Neural progenitor cell (in vitro differentiated cells): ENCODE data around the gene PRUNE1. TPM values are rescaled to one million over a fixed set of nuclear protein-coding genes. Genes with fewer than 3 reads are reported as not detected.

Experiments
- DNase-seq: peaks from one replicate; pipeline ENCODE4 v3.0.0-alpha.2; 2016; ENCODE audit warnings: low spot score
- H2AFZ ChIP-seq: fragments of 200-600 bp; sonication (generic); replicated peaks from 2 replicates; pipeline ENCODE4 v1.6.1; 2016; ENCODE audit warnings: antibody characterized with exemption
- H3F3A ChIP-seq: fragments of 200-600 bp; sonication (generic); 2 replicates; pipeline ENCODE4 v1.6.1; 2016; ENCODE audit warnings: antibody characterized with exemption, low read depth
- H3K27ac ChIP-seq: fragments of 200-600 bp; sonication (generic); 2 replicates; pipeline ENCODE4 v1.5.1; 2016; ENCODE audit warnings: mild to moderate bottlenecking
- H3K27me3 ChIP-seq: fragments of 200-600 bp; sonication (generic); 2 replicates; pipeline ENCODE4 v1.6.1; 2016; ENCODE audit warnings: mild to moderate bottlenecking, moderate library complexity
- H3K36me3 ChIP-seq: fragments of 200-600 bp; sonication (generic); 2 replicates; pipeline ENCODE4 v1.5.1; 2016
- H3K4me1 ChIP-seq: fragments of 200-600 bp; sonication (generic); 2 replicates; pipeline ENCODE4 v1.6.1; 2016; ENCODE audit warnings: mixed run types
- H3K4me2 ChIP-seq: fragments of 200-600 bp; sonication (generic); 2 replicates; pipeline ENCODE4 v1.6.1; 2016
- H3K4me3 ChIP-seq: fragments of 200-600 bp; sonication (generic); 2 replicates; pipeline ENCODE4 v1.5.1; 2016
- H3K79me2 ChIP-seq: fragments of 200-600 bp; sonication (generic); 2 replicates; pipeline ENCODE4 v1.6.1; 2016; ENCODE audit warnings: low read depth
- H3K9ac ChIP-seq: fragments of 200-600 bp; sonication (generic); 2 replicates; pipeline ENCODE4 v1.6.1; 2016
- H3K9me3 ChIP-seq: fragments of 200-600 bp; sonication (generic); 2 replicates; pipeline ENCODE4 v1.5.1; 2016; ENCODE audit warnings: low read depth
- H4K20me1 ChIP-seq: fragments of 200-600 bp; sonication (generic); 2 replicates; pipeline ENCODE4 v1.6.1; 2016; ENCODE audit warnings: low read depth
- H3K27ac Mint-ChIP-seq: 3 replicates; pipeline ENCODE4 v1.8.0; 2021; ENCODE audit warnings: mixed read lengths
- H3K27me3 Mint-ChIP-seq: 2 replicates; pipeline ENCODE4 v1.8.0; 2022; ENCODE audit warnings: low read depth, mild to moderate bottlenecking, inconsistent platforms, moderate library complexity, mixed read lengths; ENCODE audit not compliant: insufficient read depth
- H3K36me3 Mint-ChIP-seq: 3 replicates; pipeline ENCODE4 v1.8.0; 2021; ENCODE audit warnings: mixed read lengths
- H3K4me1 Mint-ChIP-seq: 3 replicates; pipeline ENCODE4 v1.8.0; 2021; ENCODE audit warnings: mixed read lengths
- H3K4me3 Mint-ChIP-seq: 3 replicates; pipeline ENCODE4 v1.8.0; 2021; ENCODE audit warnings: mild to moderate bottlenecking, moderate library complexity, mixed read lengths
- H3K9me3 Mint-ChIP-seq: 3 replicates; pipeline ENCODE4 v1.8.0; 2020; ENCODE audit warnings: mixed read lengths
- EZH2 ChIP-seq: fragments of 200-600 bp; sonication (generic); IDR thresholded peaks from 2 replicates; pipeline ENCODE4 v1.6.1; 2017; ENCODE audit warnings: antibody characterized with exemption, mild to moderate bottlenecking, moderate library complexity
- EZH2phosphoT487 ChIP-seq: fragments of 200-600 bp; sonication (generic); IDR thresholded peaks from 2 replicates; pipeline ENCODE4 v1.6.1; 2017; ENCODE audit warnings: antibody characterized with exemption
- total RNA-seq: library from RNA; depleted of rRNA; stranded (reverse); fragments of >200 nt; gene quantifications from 2 replicates; pipeline ENCODE4 v1.2.3, GENCODE V29; 2015; ENCODE audit warnings: low replicate concordance
- TF ChIP-seq, protein P1 (sequence below): fragments of 200-600 bp; sonication (generic); IDR thresholded peaks from 2 replicates; pipeline ENCODE4 v1.5.1; 2017; ENCODE audit warnings: antibody characterized with exemption, mild to moderate bottlenecking

The PRUNE1 gene
- total RNA-seq, 1 donor from 2014 or later: 27.0 TPM

DNA sequence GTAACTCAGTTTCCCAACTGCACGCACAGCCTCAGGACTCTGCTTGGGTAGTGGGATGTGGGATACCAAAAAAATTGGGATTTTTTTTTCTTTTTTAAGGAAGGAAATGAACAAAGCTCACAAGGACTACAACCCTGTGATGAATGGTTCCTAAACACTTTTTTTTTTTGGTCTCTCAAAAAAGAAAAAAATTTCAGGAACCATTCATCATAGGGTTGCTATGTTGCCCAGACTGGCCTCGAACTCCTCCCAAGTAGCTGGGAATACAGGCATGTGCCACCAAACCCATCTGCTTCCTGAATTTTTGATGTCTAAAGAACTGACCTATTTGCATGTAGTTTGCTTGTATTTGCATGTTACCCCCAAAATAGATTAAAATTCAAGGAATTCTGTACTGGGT, 8.3 kb upstream of the PRUNE1 start:
- no peaks in the 10 kb centered on the region for H3K9me3 ChIP-seq
- Mint-ChIP-seq H3K9me3 (no peaks in the 10 kb centered on the region), H3K27ac (no peak overlapping the region), H3K27me3 (peaks cover 3% of the 10 kb centered on the region), H3K36me3 (peaks cover 18% of the 10 kb centered on the region), H3K4me3 (no peak overlapping the region), H3K4me1 (peaks cover 18% of the 10 kb centered on the region)
- no peaks in the 10 kb centered on the region for H3K79me2 ChIP-seq
- H3K4me2 ChIP-seq: no peak overlapping the region
- no peak overlapping the region for H3K4me3 ChIP-seq
- H2AFZ ChIP-seq: no peak overlapping the region
- DNase-seq: no peak
- H4K20me1 ChIP-seq: no peaks in the 10 kb centered on the region
- no peaks in the 10 kb centered on the region for H3F3A ChIP-seq
- TF ChIP-seq EZH2 (no peak), EZH2phosphoT487 (no peak)
- TF ChIP-seq, protein P1, sequence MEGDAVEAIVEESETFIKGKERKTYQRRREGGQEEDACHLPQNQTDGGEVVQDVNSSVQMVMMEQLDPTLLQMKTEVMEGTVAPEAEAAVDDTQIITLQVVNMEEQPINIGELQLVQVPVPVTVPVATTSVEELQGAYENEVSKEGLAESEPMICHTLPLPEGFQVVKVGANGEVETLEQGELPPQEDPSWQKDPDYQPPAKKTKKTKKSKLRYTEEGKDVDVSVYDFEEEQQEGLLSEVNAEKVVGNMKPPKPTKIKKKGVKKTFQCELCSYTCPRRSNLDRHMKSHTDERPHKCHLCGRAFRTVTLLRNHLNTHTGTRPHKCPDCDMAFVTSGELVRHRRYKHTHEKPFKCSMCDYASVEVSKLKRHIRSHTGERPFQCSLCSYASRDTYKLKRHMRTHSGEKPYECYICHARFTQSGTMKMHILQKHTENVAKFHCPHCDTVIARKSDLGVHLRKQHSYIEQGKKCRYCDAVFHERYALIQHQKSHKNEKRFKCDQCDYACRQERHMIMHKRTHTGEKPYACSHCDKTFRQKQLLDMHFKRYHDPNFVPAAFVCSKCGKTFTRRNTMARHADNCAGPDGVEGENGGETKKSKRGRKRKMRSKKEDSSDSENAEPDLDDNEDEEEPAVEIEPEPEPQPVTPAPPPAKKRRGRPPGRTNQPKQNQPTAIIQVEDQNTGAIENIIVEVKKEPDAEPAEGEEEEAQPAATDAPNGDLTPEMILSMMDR: no peak
- H3K36me3 ChIP-seq: no peaks in the 10 kb centered on the region
- H3K9ac ChIP-seq: no peak overlapping the region
- H3K4me1 ChIP-seq: peaks cover 3% of the 10 kb centered on the region
- H3K27me3 ChIP-seq: no peaks in the 10 kb centered on the region
- H3K27ac ChIP-seq: no peak overlapping the region

DNA sequence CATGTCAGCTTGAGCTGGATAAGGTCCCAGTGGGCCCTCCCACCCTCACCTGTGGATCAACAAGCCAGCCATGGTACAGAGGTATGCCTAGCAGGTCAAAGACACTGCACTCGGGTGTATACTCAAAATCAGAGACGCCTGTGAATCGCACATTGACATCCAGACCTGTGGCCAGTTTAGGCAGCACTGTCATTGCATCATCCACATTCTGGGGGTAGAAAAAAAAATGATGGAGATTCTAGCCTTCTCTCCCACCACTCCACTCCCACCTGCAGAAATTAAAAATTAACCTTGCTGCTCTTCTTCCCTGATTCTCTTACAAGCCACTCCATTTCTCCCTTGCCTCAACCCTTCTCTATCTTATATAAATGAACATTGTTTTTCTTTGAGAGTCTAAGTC, 7.8 kb upstream of the PRUNE1 start:
- H3K27me3 ChIP-seq: no peaks in the 10 kb centered on the region
- H3K27me3 Mint-ChIP-seq: peaks cover 3% of the 10 kb centered on the region

GRCh38 chr1:151001602-151002001, 6.6 kb upstream of the PRUNE1 start:
- no peaks in the 10 kb centered on the region for H4K20me1 ChIP-seq
- H3K4me3 Mint-ChIP-seq: no peak overlapping the region
- TF ChIP-seq EZH2 (no peak), EZH2phosphoT487 (no peak)
- TF ChIP-seq, protein P1: no peak
- H3K27me3 ChIP-seq: no peaks in the 10 kb centered on the region
- H3K4me1 ChIP-seq: peaks cover 6% of the 10 kb centered on the region
- DNase-seq: no peak
- H3F3A ChIP-seq: peaks cover 10% of the 10 kb centered on the region
- no peak overlapping the region for H3K27ac ChIP-seq
- no peaks in the 10 kb centered on the region for H3K36me3 ChIP-seq
- H3K27ac Mint-ChIP-seq: no peak overlapping the region
- H3K4me3 ChIP-seq: no peak overlapping the region
- H3K9ac ChIP-seq: no peak overlapping the region
- H3K36me3 Mint-ChIP-seq: peaks cover 18% of the 10 kb centered on the region
- no peaks in the 10 kb centered on the region for H3K9me3 Mint-ChIP-seq
- no peaks in the 10 kb centered on the region for H3K9me3 ChIP-seq
- H3K4me1 Mint-ChIP-seq: peaks cover 26% of the 10 kb centered on the region
- H3K4me2 ChIP-seq: no peak overlapping the region
- no peak overlapping the region for H2AFZ ChIP-seq
- no peaks in the 10 kb centered on the region for H3K79me2 ChIP-seq
- peaks cover 3% of the 10 kb centered on the region for H3K27me3 Mint-ChIP-seq

More for the DNA sequence above, 7.8 kb upstream of the PRUNE1 start:
- no peaks in the 10 kb centered on the region for H3K36me3 ChIP-seq
- no peak for DNase-seq
- Mint-ChIP-seq H3K36me3 (peaks cover 18% of the 10 kb centered on the region), H3K9me3 (no peaks in the 10 kb centered on the region), H3K4me3 (no peak overlapping the region), H3K27ac (no peak overlapping the region), H3K4me1 (peaks cover 20% of the 10 kb centered on the region)
- no peak overlapping the region for H2AFZ ChIP-seq
- TF ChIP-seq EZH2phosphoT487: no peak
- TF ChIP-seq, protein P1: no peak
- TF ChIP-seq EZH2: no peak
- no peaks in the 10 kb centered on the region for H4K20me1 ChIP-seq
- peaks cover 3% of the 10 kb centered on the region for H3K4me1 ChIP-seq
- no peak overlapping the region for H3K27ac ChIP-seq
- H3F3A ChIP-seq: no peaks in the 10 kb centered on the region
- no peak overlapping the region for H3K9ac ChIP-seq
- H3K4me3 ChIP-seq: no peak overlapping the region
- no peak overlapping the region for H3K4me2 ChIP-seq
- H3K79me2 ChIP-seq: no peaks in the 10 kb centered on the region
- no peaks in the 10 kb centered on the region for H3K9me3 ChIP-seq
